Panc1 (cell line): Measurements from ENCODE around the gene GRAMD1A. TPM values are rescaled to one million over a fixed set of nuclear protein-coding genes. Genes with fewer than 3 reads are reported as not detected.

Experiments used
- ATAC-seq: fragments of 200-7000 bp; cut with Tn5 transposase; 2 replicates; pipeline ENCODE4 v1.9.1; 2020; ENCODE audit warnings: mild to moderate bottlenecking, moderate library complexity
- BruUV-seq: library from RNA; stranded (reverse); fragments of 400-500 nt; replicated peaks from 2 replicates; lab custom pipeline; 2021; lab: Mats Ljungman, UMichigan
- CTCF ChIA-PET: fragments of 300-600 bp; sonication (Branson Sonifier 250); formaldehyde crosslinking; loops from one replicate; lab custom pipeline; 2022; ENCODE audit warnings: antibody characterized with exemption; lab: Charles Lee
- POLR2A ChIA-PET: fragments of 300-600 bp; sonication (Branson Sonifier 250); formaldehyde crosslinking; loops from one replicate; lab custom pipeline; 2022; ENCODE audit warnings: antibody characterized with exemption; lab: Charles Lee
- DNase-seq: peaks from one replicate; pipeline ENCODE4 v3.0.0-alpha.2; 2010; ENCODE audit warnings: low read depth, low spot score
- H3K27ac ChIP-seq: 2 replicates; pipeline ENCODE4 v1.5.1; 2011; ENCODE audit warnings: mild to moderate bottlenecking, low read length, inconsistent platforms
- H3K27me3 ChIP-seq: fragments of 200-500 bp; sonication (Bioruptor generic); 2 replicates; pipeline ENCODE4 v1.6.0; 2014; ENCODE audit warnings: low read length, inconsistent platforms; ENCODE audit not compliant: control insufficient read depth, insufficient read depth
- H3K36me3 ChIP-seq: fragments of 200-500 bp; sonication (Bioruptor generic); 2 replicates; pipeline ENCODE4 v1.5.1; 2014; ENCODE audit warnings: inconsistent platforms, mild to moderate bottlenecking, low read length, moderate library complexity; ENCODE audit not compliant: control insufficient read depth, insufficient read depth
- H3K4me1 ChIP-seq: 2 replicates; pipeline ENCODE4 v1.5.1; 2011; ENCODE audit warnings: inconsistent platforms, mild to moderate bottlenecking, low read length, moderate library complexity; ENCODE audit not compliant: control insufficient read depth, insufficient read depth
- H3K4me3 ChIP-seq, 2 experiments: 2 replicates each; pipeline ENCODE4 v1.5.1; 2011 to 2012; ENCODE audit warnings: low read depth in 2 of 2, low read length in 2 of 2, mild to moderate bottlenecking in 2 of 2, inconsistent platforms in 1 of 2, moderate library complexity in 1 of 2
- H3K9me3 ChIP-seq: fragments of 200-500 bp; sonication (Bioruptor generic); 2 replicates; pipeline ENCODE4 v1.5.1; 2014; ENCODE audit warnings: low read depth, mild to moderate bottlenecking, inconsistent platforms, low read length, moderate library complexity; ENCODE audit not compliant: control insufficient read depth, insufficient read depth
- CTCF ChIP-seq: fragments of 450-650 bp; IDR thresholded peaks from 2 replicates; pipeline ENCODE4 v1.5.1; 2017; ENCODE audit warnings: mild to moderate bottlenecking
- POLR2AphosphoS5 ChIP-seq: IDR thresholded peaks from 2 replicates; pipeline ENCODE4 v1.6.1; 2012; ENCODE audit warnings: mild to moderate bottlenecking, low read depth, low read length, moderate library complexity
- SIN3A ChIP-seq: IDR thresholded peaks from 2 replicates; pipeline ENCODE4 v1.6.1; 2012; ENCODE audit warnings: low read depth, mild to moderate bottlenecking, low read length, moderate library complexity, borderline replicate concordance; ENCODE audit not compliant: insufficient read depth
- TCF7L2 ChIP-seq: IDR thresholded peaks from 2 replicates; pipeline ENCODE4 v1.6.1; 2011; ENCODE audit warnings: mild to moderate bottlenecking, low read depth, low read length, inconsistent platforms
- in situ Hi-C: cut with HindIII; loops from 2 replicates; pipeline ENCODE4 v1.10.0; 2016; ENCODE audit warnings: low sequenced_read_pairs, low pct_unique_long_range_greater_than_20kb
- intact Hi-C: fragments of 100-400 bp; cut with micrococcal nuclease; formaldehyde crosslinking; loops from one replicate; pipeline ENCODE4 v1.10.0; 2022; ENCODE audit not compliant: unreplicated experiment
- total RNA-seq: library from RNA; stranded (reverse); gene quantifications from one replicate; pipeline ENCODE4 v1.2.1, GENCODE V29; 2021; ENCODE audit not compliant: unreplicated experiment
- TF ChIP-seq, protein P1 (sequence below), 2 experiments: IDR thresholded peaks; 2 replicates each; pipeline ENCODE4 v1.6.1; 2011 to 2012; ENCODE audit warnings: low read depth in 2 of 2, control low read depth in 1 of 2, low read length in 1 of 2, mild to moderate bottlenecking in 1 of 2, moderate library complexity in 1 of 2; ENCODE audit not compliant: insufficient read depth in 1 of 2

The GRAMD1A gene
- total RNA-seq, 1 experiment from 2014 or later, result 69.9 TPM

DNA sequence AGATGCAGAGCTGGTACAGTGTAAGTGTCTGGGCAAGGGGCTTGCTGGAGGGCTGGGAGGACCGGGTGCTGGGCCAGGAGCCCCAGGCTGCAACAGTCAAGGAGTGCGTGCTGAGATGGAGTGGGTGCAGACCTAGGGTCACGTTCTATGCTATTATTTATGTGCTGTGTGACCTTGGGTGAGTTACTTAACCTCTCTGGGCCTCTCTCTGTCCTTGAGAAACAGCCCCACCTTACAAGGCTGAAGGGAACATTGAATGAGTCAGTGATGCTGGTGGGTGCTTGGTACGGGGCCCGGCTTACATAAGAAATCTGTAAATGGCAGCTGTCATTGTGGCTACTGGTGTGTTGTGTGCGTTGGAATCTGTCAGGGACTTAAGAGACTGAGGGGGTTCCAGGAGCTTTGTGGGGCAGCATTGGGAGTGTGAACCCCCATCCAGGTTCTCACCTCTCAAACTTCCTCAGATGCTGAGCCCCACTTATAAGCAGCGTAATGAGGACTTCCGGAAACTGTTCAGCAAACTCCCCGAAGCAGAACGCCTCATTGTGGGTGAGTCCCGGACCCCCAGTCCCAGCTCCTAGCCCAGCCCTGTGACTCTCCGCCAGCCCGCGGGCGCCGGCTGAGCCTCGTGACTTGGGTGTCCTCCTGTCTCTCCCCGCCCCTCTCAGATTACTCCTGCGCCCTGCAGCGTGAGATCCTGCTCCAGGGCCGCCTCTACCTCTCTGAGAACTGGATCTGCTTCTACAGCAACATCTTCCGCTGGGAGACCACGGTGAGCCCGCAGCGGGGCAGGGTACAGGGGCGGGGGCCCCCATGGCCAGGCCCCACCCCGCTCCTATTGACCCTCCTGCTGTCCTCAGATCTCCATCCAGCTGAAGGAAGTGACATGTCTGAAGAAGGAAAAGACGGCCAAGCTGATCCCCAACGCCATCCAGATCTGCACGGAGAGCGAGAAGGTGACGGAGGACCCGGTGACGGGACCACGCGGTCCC lies 9.6 kb downstream of the GRAMD1A start:
- no peak overlapping the region for H3K27ac ChIP-seq
- TF ChIP-seq SIN3A (no peak), TCF7L2 (no peak), POLR2AphosphoS5 (no peak), CTCF (no peak)
- TF ChIP-seq, protein P1, sequence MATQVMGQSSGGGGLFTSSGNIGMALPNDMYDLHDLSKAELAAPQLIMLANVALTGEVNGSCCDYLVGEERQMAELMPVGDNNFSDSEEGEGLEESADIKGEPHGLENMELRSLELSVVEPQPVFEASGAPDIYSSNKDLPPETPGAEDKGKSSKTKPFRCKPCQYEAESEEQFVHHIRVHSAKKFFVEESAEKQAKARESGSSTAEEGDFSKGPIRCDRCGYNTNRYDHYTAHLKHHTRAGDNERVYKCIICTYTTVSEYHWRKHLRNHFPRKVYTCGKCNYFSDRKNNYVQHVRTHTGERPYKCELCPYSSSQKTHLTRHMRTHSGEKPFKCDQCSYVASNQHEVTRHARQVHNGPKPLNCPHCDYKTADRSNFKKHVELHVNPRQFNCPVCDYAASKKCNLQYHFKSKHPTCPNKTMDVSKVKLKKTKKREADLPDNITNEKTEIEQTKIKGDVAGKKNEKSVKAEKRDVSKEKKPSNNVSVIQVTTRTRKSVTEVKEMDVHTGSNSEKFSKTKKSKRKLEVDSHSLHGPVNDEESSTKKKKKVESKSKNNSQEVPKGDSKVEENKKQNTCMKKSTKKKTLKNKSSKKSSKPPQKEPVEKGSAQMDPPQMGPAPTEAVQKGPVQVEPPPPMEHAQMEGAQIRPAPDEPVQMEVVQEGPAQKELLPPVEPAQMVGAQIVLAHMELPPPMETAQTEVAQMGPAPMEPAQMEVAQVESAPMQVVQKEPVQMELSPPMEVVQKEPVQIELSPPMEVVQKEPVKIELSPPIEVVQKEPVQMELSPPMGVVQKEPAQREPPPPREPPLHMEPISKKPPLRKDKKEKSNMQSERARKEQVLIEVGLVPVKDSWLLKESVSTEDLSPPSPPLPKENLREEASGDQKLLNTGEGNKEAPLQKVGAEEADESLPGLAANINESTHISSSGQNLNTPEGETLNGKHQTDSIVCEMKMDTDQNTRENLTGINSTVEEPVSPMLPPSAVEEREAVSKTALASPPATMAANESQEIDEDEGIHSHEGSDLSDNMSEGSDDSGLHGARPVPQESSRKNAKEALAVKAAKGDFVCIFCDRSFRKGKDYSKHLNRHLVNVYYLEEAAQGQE (IDR thresholded peaks at IDR 0.05; ENCODE audit: insufficient read depth in 1 of 2, low read depth in 2 of 2, low read length in 1 of 2), result no peak
- no peak for DNase-seq
- no peak for ATAC-seq
- intact Hi-C loops (loop anchor here (5.0 kb wide), 1 partner anchor 37 kb away; no protein-coding TSS in a partner anchor), in situ Hi-C loops (no loop called here)
- no peaks in the 10 kb centered on the region for H3K36me3 ChIP-seq
- H3K4me1 ChIP-seq, result peaks cover 8% of the 10 kb centered on the region
- no peaks in the 10 kb centered on the region for H3K9me3 ChIP-seq
- no peaks in the 10 kb centered on the region for H3K27me3 ChIP-seq
- CTCF ChIA-PET, result no interaction called here
- H3K4me3 ChIP-seq, result no peak overlapping the region
- no TSS peak for BruUV-seq
- POLR2A ChIA-PET, result no interaction called here

DNA sequence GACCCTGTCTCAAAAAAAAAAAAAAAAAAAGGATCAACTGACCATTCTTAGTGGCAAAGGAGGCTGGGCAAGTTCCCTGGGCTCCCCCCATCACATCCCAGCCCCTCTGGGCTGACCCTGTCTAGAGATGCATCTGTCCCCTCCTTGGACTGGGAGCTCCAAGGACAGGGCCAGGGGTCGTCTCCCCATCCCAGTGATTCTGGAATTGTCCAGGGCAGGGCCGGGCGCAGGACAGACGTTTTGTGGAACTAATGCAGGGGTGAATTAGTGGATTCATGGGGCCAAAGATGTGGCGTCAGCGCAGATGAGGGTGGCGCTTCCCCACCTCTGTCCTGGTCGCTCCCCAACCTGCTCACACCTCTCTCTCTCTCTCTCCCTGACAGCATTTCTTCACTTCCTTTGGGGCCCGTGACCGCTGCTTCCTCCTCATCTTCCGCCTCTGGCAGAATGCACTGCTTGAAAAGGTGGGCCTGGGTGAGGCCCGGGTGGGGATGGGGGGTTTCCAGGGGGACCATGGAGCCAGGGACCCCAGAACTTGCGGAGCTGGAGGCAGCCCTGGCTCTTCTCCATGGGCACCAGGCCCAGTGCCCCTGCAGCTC lies 11.1 kb downstream of the GRAMD1A start:
- TF ChIP-seq POLR2AphosphoS5 (no peak), CTCF (no peak), SIN3A (no peak), TCF7L2 (no peak)
- TF ChIP-seq, protein P1 (IDR thresholded peaks at IDR 0.05; ENCODE audit: insufficient read depth in 1 of 2, low read depth in 2 of 2, low read length in 1 of 2), result no peak
- H3K9me3 ChIP-seq, result no peaks in the 10 kb centered on the region
- H3K4me1 ChIP-seq, result peaks cover 2% of the 10 kb centered on the region
- in situ Hi-C loops (no loop called here), intact Hi-C loops (loop anchor here (5.0 kb wide), 1 partner anchor 39 kb away; no protein-coding TSS in a partner anchor)
- no peak overlapping the region for H3K4me3 ChIP-seq
- no TSS peak for BruUV-seq
- no peaks in the 10 kb centered on the region for H3K27me3 ChIP-seq
- ChIA-PET POLR2A (no interaction called here), CTCF (interaction anchor here (0.7 kb wide), 1 partner anchor 37 kb away, joined by 3 read pairs; no protein-coding TSS in a partner anchor)
- DNase-seq (no peak), ATAC-seq (no peak)
- H3K27ac ChIP-seq, result no peak overlapping the region
- H3K36me3 ChIP-seq, result no peaks in the 10 kb centered on the region
